ENCODE data around the gene PHKB. TPM values are rescaled to one million over a fixed set of nuclear protein-coding genes. Genes with fewer than 3 reads are reported as not detected.

PHKB gene
- total and polyA plus RNA-seq, 2 donors (not counting 3 experiments of a cell fraction or from before 2014, with no cell fraction given) = 30.1 to 61.0 TPM

DNA sequence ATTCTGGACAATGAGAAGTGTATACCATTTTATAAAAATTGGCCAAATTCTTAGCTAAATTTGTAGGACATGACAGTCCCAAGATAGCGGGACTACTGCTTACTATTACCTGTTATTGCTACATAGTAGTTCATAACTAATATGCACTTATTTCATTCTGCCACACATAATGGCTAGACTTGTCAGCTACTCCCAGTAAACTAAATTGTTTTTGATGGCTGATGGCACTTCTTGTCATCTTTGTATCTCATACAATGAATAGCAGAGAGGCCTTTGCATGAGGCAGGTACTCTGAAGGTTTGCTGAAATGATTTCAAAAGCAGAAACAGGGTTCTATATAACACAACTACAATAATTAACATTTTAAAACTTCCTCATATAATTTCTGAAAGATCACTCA is 44.3 kb upstream of the PHKB start:
- Histone ChIP-seq H3K36me3 (ENCODE audit: control insufficient read depth in 2 of 2, extremely low read depth in 1 of 2, insufficient read depth in 2 of 2, low read length in 2 of 2) (no peaks in the 10 kb centered on the region), H3K4me2 (ENCODE audit: insufficient read depth, low read length) (no peak overlapping the region), H3K79me2 (ENCODE audit: control insufficient read depth, insufficient read depth, low read length) (no peaks in the 10 kb centered on the region), H3K9ac (replicated peaks; ENCODE audit: extremely low read depth, insufficient read depth, low read length) (no peak overlapping the region), H4K20me1 (replicated peaks; ENCODE audit: control insufficient read depth, extremely low read depth, insufficient read depth, low read length) (no peaks in the 10 kb centered on the region), H3K9me1 (replicated peaks; ENCODE audit: control insufficient read depth, extremely low read depth, insufficient read depth, low read length) (no peaks in the 10 kb centered on the region), H3K9me3 (replicated peaks; ENCODE audit: control insufficient read depth, insufficient read depth, low read length) (no peaks in the 10 kb centered on the region), H3K27ac (ENCODE audit: insufficient read depth, low read depth, low read length) (no peak overlapping the region), H2AFZ (ENCODE audit: low read depth, low read length) (no peak overlapping the region), H3K27me3 (ENCODE audit: control insufficient read depth in 2 of 2, insufficient read depth in 2 of 2, low read length in 2 of 2) (no peaks in the 10 kb centered on the region), H3K4me3 (replicated peaks in 1 of 3; ENCODE audit: insufficient read depth in 1 of 3, low read depth in 1 of 3, low read length in 3 of 3) (no peak overlapping the region), H3K4me1 (ENCODE audit: control insufficient read depth, extremely low read depth, insufficient read depth, low read length) (no peaks in the 10 kb centered on the region)
- TF ChIP-seq FOS (IDR thresholded peaks at IDR 0.05; ENCODE audit: borderline replicate concordance, insufficient read depth, low read length) (no peak), MYC (IDR thresholded peaks at IDR 0.05; ENCODE audit: low read depth, low read length) (no peak), POLR2AphosphoS5 (IDR thresholded peaks at IDR 0.05; ENCODE audit: insufficient read depth, low read depth, low read length) (no peak), POLR2A (IDR thresholded peaks at IDR 0.05; ENCODE audit: low read depth, low read length) (no peak)
- TF ChIP-seq, protein P1, sequence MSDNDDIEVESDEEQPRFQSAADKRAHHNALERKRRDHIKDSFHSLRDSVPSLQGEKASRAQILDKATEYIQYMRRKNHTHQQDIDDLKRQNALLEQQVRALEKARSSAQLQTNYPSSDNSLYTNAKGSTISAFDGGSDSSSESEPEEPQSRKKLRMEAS (IDR thresholded peaks at IDR 0.05; ENCODE audit: insufficient read depth, insufficient read length) = no peak
- ChIA-PET CTCF (interaction anchor here (1.2 kb wide), 1 partner anchor 9 kb away, joined by 4 read pairs; no protein-coding TSS in a partner anchor), POLR2A (no interaction called here)
- FAIRE-seq (no peak), DNase-seq (ENCODE audit: low read depth, low spot score) (no peak)
- dilution Hi-C loops (cut with MboI; ENCODE audit: extremely low pct_ligation_motif_present, low sequenced_read_pairs) = no loop called here
- intact Hi-C loops (cut with micrococcal nuclease) = no loop called here
- no TSS peak for BruUV-seq (replicated peaks)

DNA sequence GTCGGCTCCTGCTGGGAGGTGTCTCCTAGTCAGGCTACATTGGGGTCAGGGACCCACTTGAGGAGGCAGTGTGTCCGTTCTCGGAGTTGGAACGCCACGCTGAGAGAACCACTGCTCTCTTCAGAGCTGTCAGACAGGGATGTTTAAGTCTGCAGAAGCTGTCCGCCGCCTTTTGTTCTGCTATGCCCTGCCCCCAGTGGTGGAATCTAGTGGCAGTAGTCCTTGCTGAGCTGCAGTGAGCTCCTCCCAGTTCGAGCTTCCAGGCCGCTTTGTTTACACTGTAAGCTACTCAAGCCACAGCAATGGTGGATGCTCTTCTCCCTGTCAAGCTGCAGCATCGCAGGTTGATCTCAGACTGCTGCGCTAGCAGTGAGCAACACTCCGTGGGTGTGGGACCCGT is 36.3 kb upstream of the PHKB start:
- ChIA-PET CTCF (interaction anchor here (1.0 to 1.2 kb wide), 2 partner anchors 9 to 10 kb away, joined by 4 read pairs; no protein-coding TSS in a partner anchor), POLR2A (no interaction called here)
- Histone ChIP-seq H3K4me3 (replicated peaks in 1 of 3; ENCODE audit: insufficient read depth in 1 of 3, low read depth in 1 of 3, low read length in 3 of 3) (no peak overlapping the region), H3K4me1 (ENCODE audit: control insufficient read depth, extremely low read depth, insufficient read depth, low read length) (no peaks in the 10 kb centered on the region), H4K20me1 (replicated peaks; ENCODE audit: control insufficient read depth, extremely low read depth, insufficient read depth, low read length) (no peaks in the 10 kb centered on the region), H3K4me2 (ENCODE audit: insufficient read depth, low read length) (no peak overlapping the region), H3K9me3 (replicated peaks; ENCODE audit: control insufficient read depth, insufficient read depth, low read length) (no peaks in the 10 kb centered on the region), H3K9me1 (replicated peaks; ENCODE audit: control insufficient read depth, extremely low read depth, insufficient read depth, low read length) (no peaks in the 10 kb centered on the region), H3K27ac (ENCODE audit: insufficient read depth, low read depth, low read length) (no peak overlapping the region), H3K79me2 (ENCODE audit: control insufficient read depth, insufficient read depth, low read length) (no peaks in the 10 kb centered on the region), H3K36me3 (ENCODE audit: control insufficient read depth in 2 of 2, extremely low read depth in 1 of 2, insufficient read depth in 2 of 2, low read length in 2 of 2) (peaks cover 4 to 8% of the 10 kb centered on the region in 2 experiments), H3K27me3 (ENCODE audit: control insufficient read depth in 2 of 2, insufficient read depth in 2 of 2, low read length in 2 of 2) (no peaks in the 10 kb centered on the region), H2AFZ (ENCODE audit: low read depth, low read length) (no peak overlapping the region), H3K9ac (replicated peaks; ENCODE audit: extremely low read depth, insufficient read depth, low read length) (no peak overlapping the region)
- BruUV-seq (replicated peaks) = no TSS peak
- TF ChIP-seq MYC (IDR thresholded peaks at IDR 0.05; ENCODE audit: low read depth, low read length) (no peak), POLR2A (IDR thresholded peaks at IDR 0.05; ENCODE audit: low read depth, low read length) (no peak), EZH2 (IDR thresholded peaks at IDR 0.05; ENCODE audit: borderline replicate concordance, low read depth, low read length, severe bottlenecking) (no peak), GATA2 (IDR thresholded peaks at IDR 0.05; ENCODE audit: insufficient read depth, insufficient read length, low read depth, low read length) (no peak), FOS (IDR thresholded peaks at IDR 0.05; ENCODE audit: borderline replicate concordance, insufficient read depth, low read length) (no peak), JUN (IDR thresholded peaks at IDR 0.05; ENCODE audit: borderline replicate concordance, insufficient read depth, insufficient read length, low read depth) (no peak), POLR2AphosphoS5 (IDR thresholded peaks at IDR 0.05; ENCODE audit: insufficient read depth, low read depth, low read length) (no peak)
- TF ChIP-seq, protein P2, sequence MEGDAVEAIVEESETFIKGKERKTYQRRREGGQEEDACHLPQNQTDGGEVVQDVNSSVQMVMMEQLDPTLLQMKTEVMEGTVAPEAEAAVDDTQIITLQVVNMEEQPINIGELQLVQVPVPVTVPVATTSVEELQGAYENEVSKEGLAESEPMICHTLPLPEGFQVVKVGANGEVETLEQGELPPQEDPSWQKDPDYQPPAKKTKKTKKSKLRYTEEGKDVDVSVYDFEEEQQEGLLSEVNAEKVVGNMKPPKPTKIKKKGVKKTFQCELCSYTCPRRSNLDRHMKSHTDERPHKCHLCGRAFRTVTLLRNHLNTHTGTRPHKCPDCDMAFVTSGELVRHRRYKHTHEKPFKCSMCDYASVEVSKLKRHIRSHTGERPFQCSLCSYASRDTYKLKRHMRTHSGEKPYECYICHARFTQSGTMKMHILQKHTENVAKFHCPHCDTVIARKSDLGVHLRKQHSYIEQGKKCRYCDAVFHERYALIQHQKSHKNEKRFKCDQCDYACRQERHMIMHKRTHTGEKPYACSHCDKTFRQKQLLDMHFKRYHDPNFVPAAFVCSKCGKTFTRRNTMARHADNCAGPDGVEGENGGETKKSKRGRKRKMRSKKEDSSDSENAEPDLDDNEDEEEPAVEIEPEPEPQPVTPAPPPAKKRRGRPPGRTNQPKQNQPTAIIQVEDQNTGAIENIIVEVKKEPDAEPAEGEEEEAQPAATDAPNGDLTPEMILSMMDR (IDR thresholded peaks at IDR 0.05; ENCODE audit: extremely low read depth in 1 of 2, insufficient read depth in 1 of 2, low read depth in 1 of 2, low read length in 2 of 2) = no peak
- TF ChIP-seq, protein P1 (IDR thresholded peaks at IDR 0.05; ENCODE audit: insufficient read depth, insufficient read length) = no peak
- no peak for DNase-seq (ENCODE audit: low read depth, low spot score)
- FAIRE-seq = no peak
- intact Hi-C loops (cut with micrococcal nuclease) (no loop called here), dilution Hi-C loops (cut with MboI; ENCODE audit: extremely low pct_ligation_motif_present, low sequenced_read_pairs) (no loop called here)

Data from endothelial cell of umbilical vein (primary cell).